GM19438 (cell line): Measurements from ENCODE around the gene PATL2.
A peak's percentile ranks its signal among the peaks of the same experiment; 100 is the strongest.
"Not testable (repeated sequence)": the region's sequence is repeated elsewhere in the genome, so short reads cannot be mapped to it uniquely, and the experiment has no call there.

ENCODE experiments used
- ATAC-seq: cut with Tn5 transposase; IDR thresholded peaks from one replicate; pipeline ENCODE4 v1.9.1; 2021; ENCODE audit warnings: low read depth; ENCODE audit not compliant: unreplicated experiment

PATL2 gene

GRCh38 chr15:44695294-44695693 lies 15.8 kb downstream of the PATL2 start:
- no peak for ATAC-seq

DNA sequence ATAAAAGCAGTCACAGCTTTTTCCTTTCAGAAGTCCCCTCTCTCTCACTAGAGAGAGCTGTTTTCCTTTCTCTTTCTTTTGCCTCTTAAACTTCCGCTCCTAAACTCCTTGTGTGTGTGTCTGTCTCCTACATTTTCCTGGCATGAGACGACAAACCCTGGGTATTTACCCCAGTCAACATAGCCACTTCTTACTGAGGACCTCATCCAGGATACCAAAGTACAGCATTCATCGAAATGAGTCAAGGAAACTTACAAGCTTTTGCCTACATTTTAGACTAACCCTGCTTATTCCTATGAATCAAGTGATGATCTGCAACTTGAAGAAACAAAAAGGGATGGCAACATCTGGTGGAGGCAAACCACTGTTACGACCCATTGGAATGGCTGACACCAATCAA lies 16.7 kb downstream of the PATL2 start:
- ATAC-seq: no peak

DNA sequence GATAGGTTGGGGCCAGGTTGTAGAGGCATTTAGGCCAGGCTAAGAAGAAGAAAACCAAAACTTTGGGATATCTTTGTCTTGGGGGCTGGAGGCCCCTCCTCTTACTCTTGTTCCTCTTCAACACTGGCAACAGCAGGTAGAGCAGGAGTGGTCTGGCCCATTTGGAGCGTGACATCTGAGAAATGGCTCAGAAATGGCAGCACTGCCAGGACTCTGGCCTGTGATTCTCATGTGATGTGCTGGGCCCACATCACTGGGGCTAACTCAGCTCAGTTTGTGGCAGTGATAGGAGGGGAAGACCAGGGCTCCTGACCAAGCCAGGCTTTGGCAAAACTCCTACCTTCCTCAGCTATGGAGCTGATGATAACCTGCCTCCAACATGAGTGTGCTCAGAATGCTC lies 18.5 kb downstream of the PATL2 start:
- no peak for ATAC-seq

- ATAC-seq: not testable (repeated sequence)
Measured at GRCh38 chr15:44690245-44690644, 20.9 kb downstream of the PATL2 start.

DNA sequence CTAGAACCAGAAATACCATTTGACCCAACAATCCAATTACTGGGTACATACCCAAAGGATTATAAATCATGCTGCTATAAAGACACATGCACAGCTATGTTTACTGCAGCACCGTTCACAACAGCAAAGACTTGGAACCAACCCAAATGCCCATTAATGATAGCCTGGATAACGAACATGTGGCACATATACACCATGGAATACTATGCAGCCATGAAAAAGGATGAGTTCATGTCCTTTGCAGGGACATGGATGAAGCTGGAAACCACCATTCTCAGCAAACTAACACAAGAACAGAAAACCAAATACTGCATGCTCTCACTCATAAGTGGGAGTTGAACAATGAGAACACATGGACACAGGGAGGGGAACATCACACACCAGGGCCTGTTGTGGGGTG lies 21.8 kb downstream of the PATL2 start:
- ATAC-seq: not testable (repeated sequence)

- ATAC-seq: not testable (repeated sequence)
Measured at GRCh38 chr15:44682809-44683682, 28.1 kb downstream of the PATL2 start.

DNA sequence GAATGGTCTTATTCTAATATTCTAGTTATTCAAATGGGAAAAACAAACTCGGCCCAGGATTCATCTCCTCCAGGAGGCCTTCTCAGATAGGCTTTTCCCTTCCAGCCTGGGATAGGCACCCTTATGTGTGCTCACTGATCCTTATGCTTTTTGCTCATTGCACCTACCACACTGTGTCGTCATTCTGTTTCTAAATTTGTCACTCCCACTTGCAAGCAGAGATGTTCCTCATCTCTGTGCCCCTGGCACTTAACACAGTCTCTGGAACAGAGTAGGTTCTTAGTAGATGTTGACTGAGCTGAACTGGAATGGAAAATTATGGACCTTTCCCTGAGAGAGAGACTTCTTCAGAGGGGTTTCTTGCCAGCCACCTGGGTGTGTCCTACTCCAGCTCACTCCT lies 28.9 kb downstream of the PATL2 start:
- no peak for ATAC-seq

- no peak for ATAC-seq
Measured at GRCh38 chr15:44676676-44677075, 34.4 kb downstream of the PATL2 start.

DNA sequence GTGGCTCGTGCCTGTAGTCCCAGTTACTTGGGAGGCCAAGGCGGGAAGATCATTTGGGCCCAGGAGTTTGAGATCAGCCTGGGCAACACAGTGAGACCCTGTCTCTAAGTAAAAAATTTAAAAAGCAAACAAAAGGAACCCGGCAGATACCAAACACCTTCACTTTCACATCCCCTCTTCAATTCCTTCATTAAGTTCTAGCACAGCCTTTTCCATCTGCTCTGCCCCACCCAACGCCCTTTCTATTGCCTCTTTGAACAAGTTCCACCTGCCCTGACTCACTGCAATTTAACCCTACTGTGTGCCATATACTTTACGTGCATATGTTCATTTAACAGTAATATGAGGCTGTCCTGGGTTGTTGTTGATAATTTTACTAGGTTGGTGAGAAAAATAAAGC lies 35.2 kb downstream of the PATL2 start:
- no peak for ATAC-seq

GRCh38 chr15:44673639-44674038 lies 37.5 kb downstream of the PATL2 start:
- ATAC-seq: no peak

- no peak for ATAC-seq
Measured at GRCh38 chr15:44670087-44670950, 40.8 kb downstream of the PATL2 start.

GRCh38 chr15:44668921-44669320 lies 42.2 kb downstream of the PATL2 start:
- ATAC-seq: no peak

DNA sequence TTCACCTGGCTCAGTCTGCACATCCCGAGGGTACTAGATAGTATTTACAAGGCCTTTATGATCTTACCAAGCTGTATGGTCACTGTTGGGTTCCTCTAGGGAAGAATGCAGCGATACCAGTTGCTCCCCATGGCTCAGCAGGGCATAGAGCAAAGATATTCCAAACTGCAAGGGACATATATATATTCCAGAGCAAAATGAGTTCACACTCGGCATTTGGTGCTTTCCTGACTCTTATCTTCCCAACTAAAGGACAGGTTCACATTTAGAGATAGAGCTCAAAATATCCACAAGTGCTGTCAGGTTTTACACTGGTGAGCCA lies 44.1 kb downstream of the PATL2 start:
- no peak for ATAC-seq

GRCh38 chr15:44666210-44667038 lies 44.7 kb downstream of the PATL2 start:
- no peak for ATAC-seq

GRCh38 chr15:44663410-44664308 lies 47.5 kb downstream of the PATL2 start, which contains the start of gene SPG11:
SPG11 (minus strand) TSS chr15:44663662; CDS start chr15:44663647, 15 bp downstream.
- ATAC-seq: peak; percentile 73

- peak; percentile 48 for ATAC-seq
Measured at GRCh38 chr15:44662478-44663409, 48.4 kb downstream of the PATL2 start.

DNA sequence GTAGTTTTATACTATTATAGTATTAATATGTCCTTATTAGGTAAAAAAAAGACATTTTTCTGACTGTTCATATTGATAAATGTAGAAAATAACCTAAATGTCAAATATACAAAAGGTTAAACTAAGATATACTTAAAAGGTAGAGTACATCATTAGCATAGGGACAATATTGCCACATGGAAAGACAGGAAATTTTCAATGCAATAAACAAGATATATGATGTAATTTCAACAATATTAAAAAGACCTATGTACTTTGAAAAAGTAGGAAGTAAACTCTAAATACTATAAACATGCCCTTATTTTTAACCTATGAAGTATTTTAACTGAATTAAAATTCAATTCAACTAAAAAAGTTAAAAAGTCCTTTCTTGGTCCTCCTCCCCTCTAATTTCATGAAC lies 49.5 kb downstream of the PATL2 start:
- no peak for ATAC-seq

DNA sequence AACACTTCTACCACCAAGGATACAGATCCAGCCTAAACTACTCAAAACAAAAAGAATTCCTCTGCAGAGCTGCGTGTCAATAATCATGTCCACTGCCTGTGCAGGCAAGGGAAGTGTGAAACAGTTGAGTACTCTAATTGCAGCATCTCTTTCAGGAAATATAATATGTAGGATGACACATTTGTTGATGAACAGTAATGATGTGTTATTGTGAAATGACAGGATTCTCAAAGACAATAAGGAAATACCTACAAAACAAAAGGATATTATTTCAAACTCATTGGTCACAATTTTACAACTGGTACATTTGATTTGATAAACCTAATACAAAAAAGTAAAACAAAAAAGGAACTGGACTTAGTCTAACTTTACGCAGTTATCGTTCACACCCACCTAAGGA lies 52.1 kb downstream of the PATL2 start:
- ATAC-seq: no peak

DNA sequence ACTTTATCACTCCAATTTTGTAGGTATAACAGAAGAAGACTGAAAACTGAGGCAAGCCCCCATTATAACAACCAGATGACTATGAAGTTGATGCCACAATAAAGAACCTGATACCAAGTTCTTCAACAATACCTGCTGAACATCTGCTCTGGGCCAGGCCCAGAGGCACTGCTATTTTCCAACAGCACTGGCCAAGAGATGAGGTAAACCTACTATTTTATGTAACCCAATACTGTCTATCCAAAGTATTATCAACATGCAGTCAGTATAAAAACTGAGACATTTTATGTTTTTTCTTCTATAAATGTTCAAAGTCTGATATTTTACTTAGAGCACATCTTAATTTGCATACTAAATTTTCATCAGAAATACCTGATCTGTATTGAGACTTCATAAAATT lies 53.7 kb downstream of the PATL2 start:
- ATAC-seq: no peak
